ENCODE results near the gene ZNF592.
"Not testable (repeated sequence)": the region's sequence is repeated elsewhere in the genome, so short reads cannot be mapped to it uniquely, and the experiment has no call there.

ZNF592 gene

GRCh38 chr15:84731774-84732173 lies 16.6 kb upstream of the ZNF592 start:
- H3K4me3 ChIP-seq (ENCODE audit: low read depth, low read length) = no peak overlapping the region
- TF ChIP-seq CTCF (IDR thresholded peaks at IDR 0.05; ENCODE audit: borderline replicate concordance, insufficient read depth, low read depth, low read length) = no peak

- no peak overlapping the region for H3K4me3 ChIP-seq (ENCODE audit: low read depth, low read length)
- TF ChIP-seq CTCF (IDR thresholded peaks at IDR 0.05; ENCODE audit: borderline replicate concordance, insufficient read depth, low read depth, low read length) = no peak
Measured at GRCh38 chr15:84734794-84735479, 13.5 kb upstream of the ZNF592 start.

- not testable (repeated sequence) for H3K4me3 ChIP-seq (ENCODE audit: low read depth, low read length)
Measured at GRCh38 chr15:84735480-84736061, 12.8 kb upstream of the ZNF592 start.

GRCh38 chr15:84736375-84736774 lies 12.0 kb upstream of the ZNF592 start:
- H3K4me3 ChIP-seq (ENCODE audit: low read depth, low read length) = no peak overlapping the region
- no peak for TF ChIP-seq CTCF (IDR thresholded peaks at IDR 0.05; ENCODE audit: borderline replicate concordance, insufficient read depth, low read depth, low read length)

- no peak for TF ChIP-seq CTCF (IDR thresholded peaks at IDR 0.05; ENCODE audit: borderline replicate concordance, insufficient read depth, low read depth, low read length)
- H3K4me3 ChIP-seq (ENCODE audit: low read depth, low read length) = no peak overlapping the region
Measured at GRCh38 chr15:84737005-84737404, 11.4 kb upstream of the ZNF592 start.

- H3K4me3 ChIP-seq (ENCODE audit: low read depth, low read length) = no peak overlapping the region
- no peak for TF ChIP-seq CTCF (IDR thresholded peaks at IDR 0.05; ENCODE audit: borderline replicate concordance, insufficient read depth, low read depth, low read length)
Measured at GRCh38 chr15:84740691-84741090, 7.7 kb upstream of the ZNF592 start.

GRCh38 chr15:84741121-84741520 lies 7.3 kb upstream of the ZNF592 start:
- no peak for TF ChIP-seq CTCF (IDR thresholded peaks at IDR 0.05; ENCODE audit: borderline replicate concordance, insufficient read depth, low read depth, low read length)
- H3K4me3 ChIP-seq (ENCODE audit: low read depth, low read length) = no peak overlapping the region

All from GM12875 (cell line).